Stimulated activated CD4-positive, alpha-beta T cell treated with anti-CD3 and anti-CD28 coated beads, TNF-alpha, amount 100 ng/mL, for 24 hours (primary cell): ENCODE measurements around the gene POU2AF3.

Experiments
- DNase-seq, 3 experiments: peaks; one replicate each; pipeline ENCODE4 v3.0.0-alpha.2; 2020; ENCODE audit warnings: low read depth in 3 of 3

The POU2AF3 gene

DNA sequence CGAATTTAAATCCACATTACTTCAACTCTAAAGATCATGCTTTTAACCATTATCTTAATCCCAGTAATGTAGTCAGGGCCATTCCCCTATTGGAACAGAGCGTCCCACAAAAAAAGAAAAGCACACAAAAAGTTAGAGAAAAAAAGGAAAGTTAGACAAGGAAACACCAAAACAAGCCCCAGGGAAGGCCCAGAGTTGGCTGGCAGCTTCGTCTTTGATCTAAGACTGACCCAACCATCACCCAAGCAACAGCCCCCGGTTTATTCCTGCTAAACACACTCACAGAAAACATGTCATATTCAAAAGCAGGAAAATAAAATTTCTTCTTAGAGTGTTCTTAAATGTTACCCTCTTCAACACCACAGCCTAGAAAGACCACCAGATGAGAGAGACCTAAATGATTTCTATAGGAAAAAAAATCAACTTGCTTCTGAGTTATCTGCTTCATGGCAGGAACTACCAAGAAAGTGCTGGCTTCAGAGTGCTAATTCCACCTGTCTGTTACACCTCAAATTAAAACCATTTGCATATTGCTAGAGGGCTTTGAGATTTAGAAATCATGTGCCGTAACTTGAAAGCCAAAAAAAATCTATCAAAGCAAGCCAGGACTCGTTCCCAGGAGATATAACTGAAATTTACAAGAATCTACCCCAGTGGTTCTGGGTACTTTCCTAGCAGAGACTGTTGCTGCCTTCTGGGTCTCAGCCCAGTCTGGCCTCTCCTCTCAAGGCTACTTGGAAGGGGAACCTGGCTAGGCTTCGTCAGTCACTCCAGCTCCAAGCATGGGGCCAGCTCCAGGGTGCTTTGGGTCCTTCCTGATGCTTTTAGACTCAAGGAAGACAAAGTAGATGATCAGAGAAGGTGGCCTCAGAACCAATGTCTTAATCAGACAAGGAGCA lies 31.2 kb downstream of the POU2AF3 start:
- no peak for DNase-seq

DNA sequence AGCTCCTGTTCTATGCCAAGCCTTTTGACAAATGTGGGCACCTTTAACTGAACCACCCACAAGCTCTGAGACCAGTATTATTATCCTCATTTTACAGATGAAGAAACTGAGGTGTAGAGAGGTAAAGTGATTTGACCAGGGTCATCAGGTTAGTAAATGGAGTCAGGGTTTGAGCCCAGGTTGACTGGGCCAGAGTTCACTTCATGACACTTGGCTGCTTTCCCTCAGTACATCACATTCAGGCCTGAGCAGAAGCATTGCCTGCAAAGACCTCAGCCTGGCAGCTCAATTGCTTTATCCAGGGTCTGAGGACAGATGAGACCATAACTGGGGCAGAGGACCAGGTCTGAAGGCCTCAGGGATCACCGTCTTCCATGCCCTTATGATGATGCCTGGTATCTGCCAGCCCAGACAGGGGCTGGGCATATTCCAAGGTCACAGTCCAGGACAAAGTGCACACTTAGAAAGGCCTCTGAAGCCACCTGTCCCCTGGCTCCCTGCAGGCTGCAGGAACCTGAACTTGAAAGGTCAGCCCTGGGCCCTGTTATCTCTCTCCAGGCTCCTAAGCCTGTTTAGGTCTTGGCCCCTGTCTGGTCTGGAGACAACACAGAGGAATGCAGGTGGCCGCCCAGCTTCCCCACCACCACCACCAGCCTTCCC lies 32.0 kb downstream of the POU2AF3 start:
- no peak for DNase-seq

DNA sequence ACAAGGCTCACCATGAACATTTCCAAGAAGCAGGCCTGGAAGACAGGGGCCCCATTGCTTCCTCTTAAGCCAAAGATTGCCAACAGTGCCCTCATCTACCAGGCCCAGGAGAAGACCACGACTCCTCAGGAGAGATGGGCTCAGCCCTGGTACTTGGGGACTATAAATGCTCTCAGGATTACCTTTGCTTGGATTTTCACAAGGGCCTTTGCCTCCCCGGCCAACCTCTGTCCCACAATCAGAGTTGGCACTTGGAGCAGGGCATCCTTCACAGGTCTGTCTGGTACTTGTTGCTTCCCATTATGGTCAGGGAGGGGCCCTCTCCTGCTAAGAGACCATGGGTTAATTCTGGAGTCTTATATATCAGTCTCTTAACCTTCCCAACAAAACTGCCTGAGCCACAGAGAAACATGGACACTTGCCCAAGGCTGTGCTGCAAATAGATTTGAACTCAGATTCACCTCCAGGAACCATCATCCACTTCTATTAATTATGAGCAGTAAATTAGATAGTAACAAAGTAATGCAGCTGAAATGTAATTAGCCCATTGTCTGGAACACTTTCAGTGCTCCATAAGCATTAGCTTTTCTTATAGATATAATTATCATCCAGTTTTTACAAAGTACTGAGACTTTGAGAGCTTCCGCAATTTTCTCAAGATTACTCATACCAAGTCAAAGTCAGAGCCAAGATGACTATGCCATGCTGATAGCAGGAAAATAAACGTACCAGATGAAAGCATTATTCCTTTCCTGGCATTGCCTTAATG lies 33.5 kb downstream of the POU2AF3 start:
- no peak for DNase-seq

DNA sequence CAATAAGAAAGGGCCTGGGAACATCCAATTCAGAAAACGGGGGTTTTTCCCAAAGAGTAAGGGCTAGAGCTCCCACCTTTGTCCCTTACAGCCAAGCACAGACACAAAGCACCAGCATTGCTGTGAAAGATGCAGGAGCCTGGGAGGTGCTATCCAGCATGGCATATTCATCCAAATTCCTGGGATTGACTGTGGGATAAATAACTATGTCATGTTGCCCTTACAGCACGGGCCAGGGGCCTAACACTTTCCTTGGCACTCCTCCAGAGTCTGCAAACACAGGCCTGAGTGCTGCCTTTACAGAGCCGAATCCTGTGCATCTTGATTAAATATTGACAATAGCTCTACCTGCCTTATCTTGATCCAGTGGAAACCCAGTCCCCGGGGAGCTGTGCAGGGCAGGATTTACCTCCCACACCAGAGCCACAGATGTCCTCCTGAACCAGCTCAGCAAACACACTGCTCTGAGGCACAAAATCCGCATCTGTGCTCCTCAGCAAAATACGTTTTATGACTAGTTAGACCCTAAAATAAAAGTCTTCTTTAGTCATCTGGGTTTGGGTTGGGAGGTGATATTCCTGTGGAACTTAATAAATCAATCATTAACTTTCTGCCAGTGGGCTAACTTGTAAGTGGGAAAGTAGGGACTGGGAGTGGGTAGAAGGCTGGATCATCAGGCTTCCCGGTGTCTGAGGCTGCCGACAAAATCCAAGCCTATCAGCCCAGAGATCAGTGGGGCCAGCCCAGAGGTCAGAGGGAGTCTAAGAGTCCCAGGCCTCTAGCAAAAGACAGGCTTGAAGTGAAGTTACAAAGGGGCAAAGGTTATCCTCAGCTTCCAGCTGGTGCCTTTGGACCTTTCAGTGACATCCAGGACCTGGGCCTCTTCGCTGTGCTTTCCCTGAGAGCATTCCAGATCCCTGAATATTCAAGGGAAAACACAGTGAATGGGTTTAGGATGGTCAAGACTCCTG lies 36.5 kb downstream of the POU2AF3 start:
- no peak for DNase-seq

DNA sequence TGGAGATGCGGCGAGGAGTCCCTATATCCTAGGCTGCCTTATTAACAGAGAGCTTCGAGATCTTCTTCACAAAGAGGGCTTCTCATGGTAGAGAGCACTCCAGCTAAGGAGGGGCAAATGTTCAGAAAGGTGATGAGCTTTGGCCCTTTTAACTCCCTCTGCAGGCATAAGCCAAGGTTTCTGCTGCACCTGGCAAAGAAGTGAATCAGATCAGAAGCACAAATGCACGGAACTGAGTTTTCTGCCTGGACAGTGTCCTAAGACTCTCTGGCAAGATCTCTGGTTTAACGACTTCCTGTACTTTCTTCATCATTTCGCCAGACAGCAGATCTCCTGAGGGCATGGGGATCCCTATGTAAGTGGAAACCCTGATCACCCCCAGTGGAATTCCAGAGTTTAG lies 37.2 kb downstream of the POU2AF3 start:
- no peak for DNase-seq

DNA sequence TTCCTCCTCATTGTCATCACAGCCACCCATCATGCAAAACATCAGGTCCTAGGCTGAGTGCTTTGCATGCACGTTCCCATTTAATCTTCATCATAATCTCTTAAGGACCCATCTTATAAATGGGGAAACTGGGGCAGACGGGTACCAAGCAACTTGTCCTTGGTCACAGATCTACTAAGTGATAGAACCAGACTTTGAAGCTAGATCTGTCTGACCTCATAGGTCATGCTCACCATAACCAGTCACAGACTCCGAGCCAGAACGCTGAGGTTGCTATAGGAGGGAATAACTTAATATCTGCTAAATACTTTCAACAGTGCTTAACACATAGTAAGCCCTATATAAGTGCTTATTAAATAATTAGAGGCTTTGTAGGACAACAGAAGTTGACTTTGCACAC lies 37.7 kb downstream of the POU2AF3 start:
- DNase-seq: no peak

DNA sequence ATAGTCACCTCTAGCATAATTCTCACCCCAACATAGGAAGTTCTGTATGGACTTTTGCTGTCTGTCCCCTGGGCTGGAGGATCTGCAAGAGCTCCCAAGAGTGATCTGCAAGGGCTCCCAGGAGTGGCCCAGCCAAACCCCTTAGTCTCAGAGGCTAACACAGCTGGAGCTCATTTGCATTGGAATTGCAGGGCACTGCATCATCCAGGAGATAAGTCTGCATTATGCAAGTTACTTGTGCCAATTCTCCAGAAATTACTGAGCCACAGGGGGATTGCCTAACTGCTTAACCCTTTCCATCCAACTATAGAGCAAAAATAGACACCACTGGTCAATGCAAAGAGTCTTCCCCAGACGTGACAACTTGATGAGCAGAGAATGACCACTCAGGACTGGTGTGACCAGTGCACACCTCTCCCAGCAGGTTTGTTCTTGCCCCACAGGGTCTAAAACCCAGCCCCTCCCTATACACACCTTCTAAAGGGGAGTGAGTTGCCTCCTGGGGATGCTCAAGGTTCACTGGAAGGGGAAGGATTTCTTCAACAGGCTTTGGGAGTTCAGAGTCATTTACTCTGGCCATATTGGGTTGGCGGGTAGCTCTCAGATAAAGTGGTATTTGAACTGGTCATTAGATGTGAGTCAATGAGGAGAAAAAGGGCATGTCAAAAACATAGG lies 38.4 kb downstream of the POU2AF3 start:
- no peak for DNase-seq

DNA sequence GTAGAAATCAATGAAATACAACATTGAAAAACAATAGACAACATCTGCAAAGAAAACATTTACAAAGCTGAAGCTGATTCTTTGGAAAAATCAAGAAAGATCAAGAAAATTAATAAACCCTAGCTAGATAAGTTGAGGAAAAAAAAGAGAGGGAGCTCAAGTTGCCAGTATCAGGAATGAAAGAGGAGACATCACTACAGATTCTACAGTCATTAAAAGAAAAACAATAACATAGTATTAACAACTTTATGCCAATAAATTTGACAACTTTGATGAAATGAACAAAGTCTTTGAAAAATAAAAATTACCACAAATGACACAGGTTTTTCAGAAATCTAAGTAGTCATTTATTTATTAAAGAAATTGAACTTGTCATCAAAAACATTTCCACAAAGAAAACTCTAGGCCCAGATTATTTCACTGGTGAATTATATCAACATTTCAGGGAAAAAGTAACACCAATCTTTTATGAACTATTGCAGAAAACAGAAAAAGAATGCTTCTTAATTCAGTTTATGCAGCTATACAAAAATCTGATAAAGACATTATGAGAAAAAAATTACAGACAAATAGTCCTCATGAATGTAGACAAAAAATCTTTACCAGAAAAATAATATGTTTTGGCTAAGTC lies 41.5 kb downstream of the POU2AF3 start:
- DNase-seq: no peak

DNA sequence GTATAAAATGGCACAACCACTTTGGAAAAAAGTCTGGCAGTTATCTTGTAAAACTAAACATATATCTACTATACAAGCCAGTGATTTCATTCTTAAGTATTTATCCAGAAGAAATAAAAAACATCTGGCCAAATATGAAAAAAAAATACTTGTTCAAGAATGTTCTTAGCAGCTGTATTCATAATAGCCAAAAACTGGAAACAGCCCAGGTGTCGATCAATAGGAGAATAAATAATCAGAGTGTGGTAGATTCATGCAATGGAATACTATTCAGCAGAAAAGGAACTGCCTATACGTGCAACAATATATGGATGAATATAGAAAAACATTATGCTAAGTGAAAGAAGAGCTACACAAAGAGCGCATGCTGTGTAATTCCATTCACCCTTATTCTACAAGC lies 44.0 kb downstream of the POU2AF3 start:
- no peak for DNase-seq

DNA sequence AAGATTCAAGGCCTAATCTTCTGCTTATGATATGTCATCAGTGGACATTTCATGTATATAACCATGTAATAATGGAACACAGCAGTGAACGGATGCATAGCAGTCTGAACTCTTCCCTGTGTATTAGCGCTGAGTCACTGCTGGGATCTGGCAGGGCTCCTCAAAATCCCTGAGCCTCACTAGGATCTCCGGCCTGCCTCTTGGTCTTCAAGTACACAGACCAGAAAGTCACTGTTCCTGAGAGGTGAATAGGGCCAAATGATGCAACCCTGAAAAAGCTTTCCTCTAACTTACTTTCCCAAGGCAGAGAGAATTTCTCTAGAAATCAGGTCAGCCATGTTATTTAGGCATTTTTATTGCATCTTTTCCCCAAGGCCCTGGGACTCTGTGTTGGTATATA lies 45.7 kb downstream of the POU2AF3 start:
- DNase-seq: no peak

DNA sequence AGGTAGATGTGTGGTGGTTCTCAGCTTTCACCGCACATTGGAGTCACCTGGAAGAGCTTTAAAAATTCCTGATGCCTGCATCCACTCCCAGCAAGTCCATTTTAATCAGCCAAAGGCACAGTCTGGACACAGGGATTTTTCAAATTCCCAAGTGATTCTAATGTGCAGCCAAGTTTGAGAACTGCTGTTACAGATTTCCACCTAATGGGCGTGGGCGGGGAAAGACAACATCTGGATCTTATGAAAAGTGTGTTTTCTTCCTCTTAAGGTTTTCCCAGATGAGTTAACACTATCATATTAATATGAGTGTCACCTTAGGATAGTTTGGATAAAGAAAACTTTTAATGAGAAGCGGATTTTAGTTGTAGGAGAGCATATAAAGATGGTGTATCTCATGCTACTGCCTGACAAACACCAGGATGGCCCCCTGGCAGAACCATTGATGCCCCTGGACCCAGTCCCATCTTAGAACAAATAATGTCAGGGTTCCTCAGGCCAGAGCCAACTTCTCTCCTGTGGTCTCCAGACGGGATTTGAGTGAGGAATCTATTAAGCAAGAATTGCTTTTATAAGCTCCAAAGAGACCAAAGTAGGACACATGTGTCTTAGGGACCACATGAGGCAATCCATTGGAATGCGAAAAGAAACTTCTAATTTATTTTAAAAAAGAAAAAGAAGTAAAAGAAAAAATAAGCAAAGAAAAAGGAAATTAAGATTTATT lies 48.8 kb downstream of the POU2AF3 start:
- no peak for DNase-seq

DNA sequence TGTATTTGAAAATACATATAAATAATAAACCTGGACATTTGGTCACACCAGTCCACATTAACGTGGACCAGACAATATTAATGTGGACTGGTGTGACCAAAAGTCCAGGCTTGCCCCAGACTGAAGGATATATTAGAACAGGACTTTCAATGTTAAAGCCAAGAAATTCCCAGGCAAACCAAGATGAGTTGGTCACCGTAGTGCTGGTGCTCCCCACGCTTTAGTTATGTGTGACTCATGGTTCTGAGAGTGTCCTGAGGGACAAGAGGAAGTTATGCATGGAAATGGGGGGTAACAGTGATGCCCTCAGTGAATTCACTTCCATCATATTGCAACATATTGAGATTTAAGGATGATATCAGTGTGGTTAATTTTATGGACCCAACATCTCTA lies 49.4 kb downstream of the POU2AF3 start:
- no peak for DNase-seq

DNA sequence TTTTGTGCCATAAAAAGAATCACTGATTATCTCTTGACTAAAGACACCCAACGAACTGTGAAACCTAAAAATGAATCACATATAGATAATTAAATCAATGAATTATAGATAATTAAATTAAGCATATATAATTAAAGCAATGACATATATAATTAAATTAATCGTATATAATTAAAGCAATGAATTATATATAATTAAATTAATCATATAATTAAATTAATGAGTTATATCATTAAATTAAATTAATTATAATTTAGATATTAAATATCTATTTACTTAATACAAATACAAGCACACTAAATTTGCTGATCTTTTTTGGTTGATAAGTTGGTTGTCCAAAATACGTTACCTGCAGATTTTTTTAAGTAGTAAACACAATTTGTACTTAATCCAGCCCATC lies 49.8 kb downstream of the POU2AF3 start:
- no peak for DNase-seq

DNA sequence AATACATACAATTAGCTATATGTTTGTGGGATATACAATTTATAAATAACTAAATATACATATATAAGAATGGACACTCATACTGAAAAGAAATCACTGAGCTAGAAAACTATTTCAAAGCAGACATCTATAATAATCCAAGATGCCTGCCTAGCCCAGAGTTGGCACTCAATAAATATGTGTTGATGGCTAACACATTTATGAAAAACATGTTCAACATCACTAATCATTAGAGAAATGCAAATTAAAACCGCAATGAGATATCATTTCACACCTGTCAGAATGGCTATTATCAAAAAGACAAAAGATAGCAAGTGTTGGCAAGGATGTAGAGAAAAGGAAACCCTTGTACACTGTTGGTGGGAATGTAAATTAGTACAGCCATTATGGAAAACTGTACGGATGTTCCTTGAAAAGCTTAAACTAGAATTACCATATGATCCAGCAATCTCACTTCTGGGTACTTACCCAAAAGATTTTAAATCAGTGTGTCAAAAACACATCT lies 50.9 kb downstream of the POU2AF3 start:
- DNase-seq: no peak

DNA sequence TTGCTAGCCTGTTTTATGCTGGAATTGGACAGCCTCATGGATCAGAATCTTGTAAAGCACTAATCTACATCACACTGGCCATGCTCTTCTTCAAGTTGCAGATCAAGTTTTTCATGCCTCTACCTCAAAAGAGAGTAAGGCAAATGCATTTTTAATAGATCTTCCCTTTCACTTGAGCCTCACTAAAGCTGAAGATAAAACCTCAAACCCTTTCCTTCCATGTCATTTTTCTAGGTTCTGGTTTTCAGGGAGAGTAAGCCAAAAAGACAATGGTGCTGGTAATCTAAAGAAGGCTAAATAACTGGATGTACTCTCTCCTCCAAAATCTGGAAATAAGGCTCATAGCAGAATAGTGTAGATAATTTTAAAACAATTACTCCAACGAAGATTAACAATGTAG lies 52.5 kb downstream of the POU2AF3 start:
- DNase-seq: no peak

DNA sequence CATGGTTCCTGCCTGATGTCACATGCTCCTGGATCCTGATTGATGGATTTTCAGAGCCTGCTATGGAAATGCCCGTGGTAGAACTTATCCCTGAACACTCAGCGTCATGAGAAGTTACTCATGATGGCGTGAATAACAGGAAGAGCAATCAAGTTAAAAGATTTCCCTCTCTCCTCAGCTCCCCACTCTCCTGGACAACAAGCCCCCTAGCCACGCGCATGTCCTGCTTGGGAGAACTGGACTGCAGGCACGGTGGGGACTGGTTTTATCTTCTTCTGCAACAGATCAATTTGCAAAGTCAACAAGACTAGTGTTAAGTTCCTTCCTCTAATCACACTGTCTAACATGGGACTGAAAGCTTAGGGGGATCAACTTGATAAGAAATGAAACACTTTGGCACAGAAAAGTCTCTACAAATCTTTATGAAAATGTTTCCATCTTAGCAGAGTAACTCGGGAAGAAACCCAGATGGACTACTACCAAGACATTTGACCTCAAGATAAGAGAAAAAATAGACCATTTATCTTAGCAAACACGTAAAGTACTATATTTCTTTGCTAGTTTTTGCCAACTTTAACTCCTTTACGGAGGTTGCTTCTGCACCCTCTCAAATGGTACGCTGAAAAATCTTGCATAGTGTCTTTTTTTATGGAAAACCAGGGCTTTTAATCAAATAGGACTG lies 53.2 kb downstream of the POU2AF3 start:
- no peak for DNase-seq

DNA sequence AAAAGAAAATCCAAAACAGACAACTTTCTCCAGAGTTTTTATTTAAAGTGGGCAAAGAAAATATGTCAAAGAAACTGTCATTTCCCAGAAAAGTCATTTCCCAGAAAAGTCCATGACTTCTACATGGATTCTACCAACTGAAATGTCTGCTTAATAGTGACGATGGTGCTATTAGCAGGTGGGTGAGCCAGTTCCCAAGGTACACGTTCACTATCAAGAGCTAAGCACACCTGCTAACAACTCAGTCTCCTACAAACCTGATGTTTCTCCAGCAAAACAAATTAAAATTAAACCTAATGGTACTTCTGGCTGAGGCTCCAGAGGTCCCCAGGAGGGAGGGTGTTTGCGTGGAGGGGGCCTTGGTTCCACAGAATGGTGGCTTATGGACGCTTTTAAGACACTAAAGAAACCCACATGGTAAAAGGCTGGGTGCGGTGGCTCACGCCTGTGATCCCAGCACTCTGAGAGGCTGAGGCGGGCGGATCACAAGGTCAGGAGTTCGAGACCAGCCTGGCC lies 53.9 kb downstream of the POU2AF3 start:
- no peak for DNase-seq

DNA sequence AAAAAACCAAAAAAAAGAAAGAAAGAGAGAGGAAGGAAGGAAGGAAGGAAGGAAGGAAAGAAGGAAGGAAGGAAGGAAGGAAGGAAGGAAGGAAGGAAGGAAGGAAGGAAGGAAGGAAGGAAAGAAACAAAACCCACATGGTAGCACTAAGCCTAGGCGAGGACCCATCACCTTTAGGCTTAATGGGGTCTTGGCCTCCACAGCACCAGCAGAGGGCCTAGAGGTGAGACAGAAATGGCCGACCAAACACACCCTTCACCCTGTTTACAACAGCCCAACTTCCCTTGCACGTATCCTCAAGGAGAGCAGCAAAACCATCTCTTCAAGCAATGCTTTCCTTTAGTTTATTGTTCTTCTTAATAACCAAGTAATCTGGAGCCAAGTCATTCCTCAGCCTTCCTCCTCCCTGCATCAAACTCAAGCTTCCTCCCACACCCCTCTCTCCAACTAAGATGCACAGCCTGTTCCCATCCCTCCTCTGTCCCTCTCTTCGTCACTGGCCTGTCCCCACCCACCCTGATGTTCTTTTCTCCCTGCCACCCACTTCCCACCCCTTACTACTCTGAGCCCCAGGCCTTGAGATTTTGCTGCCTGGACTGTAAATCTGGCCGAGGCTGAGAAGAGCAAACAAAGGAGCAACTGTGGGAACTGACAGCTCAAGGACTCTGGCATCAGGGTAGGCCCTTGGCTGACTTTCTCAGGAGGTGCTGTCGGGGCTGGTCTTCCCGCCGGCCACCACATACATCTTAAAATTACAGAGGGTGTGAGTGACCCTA lies 54.8 kb downstream of the POU2AF3 start:
- no peak for DNase-seq
